Activated T-helper 9 cell treated with anti-CD3 and anti-CD28 coated beads, Interleukin-2, amount 50 U/mL, for 16 hours (primary cell): ENCODE results near the gene LRRC8C.
"Not testable (repeated sequence)": the region's sequence is repeated elsewhere in the genome, so short reads cannot be mapped to it uniquely, and the experiment has no call there.

ENCODE experiments used
- DNase-seq: peaks from one replicate; pipeline ENCODE4 v3.0.0-alpha.2; 2020; ENCODE audit warnings: low read depth

Gene LRRC8C

GRCh38 chr1:89704014-89704413 lies 71.1 kb downstream of the LRRC8C start:
- no peak for DNase-seq

- DNase-seq, result not testable (repeated sequence)
Observed at GRCh38 chr1:89704885-89705284, 72.0 kb downstream of the LRRC8C start.

- no peak for DNase-seq
Observed at GRCh38 chr1:89705901-89706699, 73.2 kb downstream of the LRRC8C start.

- DNase-seq, result no peak
Observed at GRCh38 chr1:89706700-89707012, 73.7 kb downstream of the LRRC8C start.

GRCh38 chr1:89708751-89709375 lies 75.9 kb downstream of the LRRC8C start:
- DNase-seq, result no peak

- no peak for DNase-seq
Observed at GRCh38 chr1:89710498-89711139, 77.7 kb downstream of the LRRC8C start.

GRCh38 chr1:89711140-89711778 lies 78.3 kb downstream of the LRRC8C start:
- no peak for DNase-seq

- no peak for DNase-seq
Observed at GRCh38 chr1:89712420-89712819, 79.5 kb downstream of the LRRC8C start.

GRCh38 chr1:89715677-89716076 lies 82.8 kb downstream of the LRRC8C start:
- DNase-seq, result no peak

GRCh38 chr1:89719502-89720306 lies 86.8 kb downstream of the LRRC8C start:
- no peak for DNase-seq

- DNase-seq, result no peak
Observed at GRCh38 chr1:89720839-89721238, 87.9 kb downstream of the LRRC8C start.

- no peak for DNase-seq
Observed at GRCh38 chr1:89721351-89721750, 88.4 kb downstream of the LRRC8C start.

GRCh38 chr1:89723144-89723543 lies 90.2 kb downstream of the LRRC8C start:
- no peak for DNase-seq

- DNase-seq, result no peak
Observed at GRCh38 chr1:89723863-89724262, 90.9 kb downstream of the LRRC8C start.

GRCh38 chr1:89724369-89725010 lies 91.6 kb downstream of the LRRC8C start:
- DNase-seq, result peak; percentile 33

GRCh38 chr1:89725011-89725370 lies 92.1 kb downstream of the LRRC8C start:
- peak; percentile 25 for DNase-seq

GRCh38 chr1:89725631-89726030 lies 92.7 kb downstream of the LRRC8C start:
- no peak for DNase-seq

- no peak for DNase-seq
Observed at GRCh38 chr1:89727517-89728312, 94.8 kb downstream of the LRRC8C start.

- no peak for DNase-seq
Observed at GRCh38 chr1:89728381-89728780, 95.5 kb downstream of the LRRC8C start.

- DNase-seq, result no peak
Observed at GRCh38 chr1:89732206-89732605, 99.3 kb downstream of the LRRC8C start.
